Chondrocyte (in vitro differentiated cells): Measurements from ENCODE around the gene PAM16. TPM values are rescaled to one million over a fixed set of nuclear protein-coding genes. Genes with fewer than 3 reads are reported as not detected.

ENCODE experiments used
- DNase-seq: peaks from one replicate; pipeline ENCODE4 v3.0.0; 2021; ENCODE audit warnings: mixed read lengths, low spot score
- H3K27ac Mint-ChIP-seq: one replicate; pipeline ENCODE4 v1.8.0; 2021; ENCODE audit warnings: mild to moderate bottlenecking, moderate library complexity, mixed read lengths; ENCODE audit not compliant: unreplicated experiment
- H3K27me3 Mint-ChIP-seq: 2 replicates; pipeline ENCODE4 v1.8.0; 2021; ENCODE audit warnings: low read depth, mixed read lengths
- H3K36me3 Mint-ChIP-seq: 2 replicates; pipeline ENCODE4 v1.8.0; 2021; ENCODE audit warnings: low read depth, mixed read lengths
- H3K4me1 Mint-ChIP-seq: 2 replicates; pipeline ENCODE4 v1.8.0; 2021; ENCODE audit warnings: low read depth, mild to moderate bottlenecking, mixed read lengths
- H3K4me3 Mint-ChIP-seq: one replicate; pipeline ENCODE4 v1.8.0; 2021; ENCODE audit warnings: mild to moderate bottlenecking, moderate library complexity, mixed read lengths; ENCODE audit not compliant: unreplicated experiment
- H3K9me3 Mint-ChIP-seq: 2 replicates; pipeline ENCODE4 v1.8.0; 2021; ENCODE audit warnings: low read depth, mixed read lengths
- CTCF ChIP-seq: fragments of 200-600 bp; sonication (generic); IDR thresholded peaks from 2 replicates; pipeline ENCODE4 v1.5.0; 2021; ENCODE audit warnings: antibody characterized with exemption, mild to moderate bottlenecking, moderate library complexity
- total RNA-seq: library from RNA; stranded (reverse); gene quantifications from 3 replicates; pipeline ENCODE4 v1.2.1, GENCODE V29; 2021

The PAM16 gene
- total RNA-seq, 1 donor from 2014 or later, result 24.4 TPM

- TF ChIP-seq CTCF, result no peak
- DNase-seq, result no peak
- peaks cover 2% of the 10 kb centered on the region for H3K36me3 Mint-ChIP-seq
- H3K27ac Mint-ChIP-seq, result peak within 1 kb of the TSS; percentile 96
- no peaks in the 10 kb centered on the region for H3K27me3 Mint-ChIP-seq
- no peaks in the 10 kb centered on the region for H3K9me3 Mint-ChIP-seq
- H3K4me1 Mint-ChIP-seq, result peaks cover 42% of the 10 kb centered on the region
- peak within 1 kb of the TSS; percentile 88 for H3K4me3 Mint-ChIP-seq
Observed at GRCh38 chr16:4371357-4372000, 20.4 kb upstream of the PAM16 start, which contains the start of gene VASN. TSS of gene VASN (plus strand) at chr16:4371848. CDS start at chr16:4380878, 9,030 bp downstream.

GRCh38 chr16:4370570-4371356 lies 19.6 kb upstream of the PAM16 start:
- Mint-ChIP-seq H3K36me3 (peaks cover 2% of the 10 kb centered on the region), H3K27ac (peak overlapping the region; percentile 94), H3K27me3 (no peaks in the 10 kb centered on the region), H3K9me3 (no peaks in the 10 kb centered on the region), H3K4me3 (peak overlapping the region; percentile 36), H3K4me1 (peaks cover 35% of the 10 kb centered on the region)
- no peak for TF ChIP-seq CTCF
- no peak for DNase-seq

GRCh38 chr16:4370151-4370550 lies 19.0 kb upstream of the PAM16 start:
- Mint-ChIP-seq H3K27me3 (no peaks in the 10 kb centered on the region), H3K27ac (peak overlapping the region; percentile 94), H3K4me1 (peaks cover 29% of the 10 kb centered on the region), H3K36me3 (no peaks in the 10 kb centered on the region), H3K4me3 (no peak overlapping the region), H3K9me3 (no peaks in the 10 kb centered on the region)
- no peak for DNase-seq
- no peak for TF ChIP-seq CTCF

- Mint-ChIP-seq H3K27ac (no peak overlapping the region), H3K9me3 (no peaks in the 10 kb centered on the region), H3K36me3 (no peaks in the 10 kb centered on the region), H3K4me1 (peaks cover 24% of the 10 kb centered on the region), H3K4me3 (no peak overlapping the region), H3K27me3 (no peaks in the 10 kb centered on the region)
- DNase-seq, result no peak
- TF ChIP-seq CTCF, result no peak
Observed at GRCh38 chr16:4369007-4369733, 18.0 kb upstream of the PAM16 start.

DNA sequence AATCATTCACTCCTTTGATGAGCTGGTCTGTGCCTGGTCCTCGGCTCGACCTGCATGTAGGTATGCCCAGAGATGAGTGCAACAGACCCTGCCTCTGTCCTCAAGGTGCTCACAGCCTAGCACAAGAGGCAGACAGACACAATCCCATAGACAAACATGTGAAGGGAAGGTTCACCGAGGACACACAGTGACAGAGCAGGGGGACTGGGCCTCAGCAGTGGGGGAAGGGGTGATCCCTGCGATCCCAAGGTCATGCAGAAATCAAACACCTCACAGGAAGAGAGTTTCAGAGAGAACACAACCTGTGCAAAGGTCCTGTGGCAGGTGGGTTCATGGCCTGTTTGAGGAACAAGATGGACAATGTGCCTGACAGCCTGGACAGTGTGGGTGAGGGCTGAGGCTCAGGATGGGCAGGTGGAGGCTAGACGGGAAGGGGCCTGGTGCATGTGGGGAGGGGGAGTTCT lies 16.3 kb upstream of the PAM16 start:
- DNase-seq, result no peak
- Mint-ChIP-seq H3K4me3 (no peak overlapping the region), H3K27ac (no peak overlapping the region), H3K27me3 (no peaks in the 10 kb centered on the region), H3K4me1 (peaks cover 20% of the 10 kb centered on the region), H3K36me3 (peaks cover 1% of the 10 kb centered on the region), H3K9me3 (no peaks in the 10 kb centered on the region)
- TF ChIP-seq CTCF, result no peak
